HG03378 (cell line): Measurements from ENCODE around the gene JMJD1C.

ENCODE experiments used
- ATAC-seq: cut with Tn5 transposase; IDR thresholded peaks from one replicate; pipeline ENCODE4 v1.9.1; 2021; ENCODE audit warnings: mild to moderate bottlenecking, moderate library complexity; ENCODE audit not compliant: unreplicated experiment

The JMJD1C gene

GRCh38 chr10:63439607-63440006 is 26.2 kb downstream of the JMJD1C start:
- ATAC-seq: no peak

GRCh38 chr10:63438506-63439498 is 27.0 kb downstream of the JMJD1C start:
- no peak for ATAC-seq

- no peak for ATAC-seq
Observed at GRCh38 chr10:63437116-63437949, 28.4 kb downstream of the JMJD1C start.

GRCh38 chr10:63436225-63436624 is 29.6 kb downstream of the JMJD1C start:
- ATAC-seq: no peak

GRCh38 chr10:63434866-63435854 is 30.6 kb downstream of the JMJD1C start:
- no peak for ATAC-seq

GRCh38 chr10:63431962-63432797 is 33.6 kb downstream of the JMJD1C start:
- ATAC-seq: peak; percentile 70

- ATAC-seq: no peak
Observed at GRCh38 chr10:63430999-63431356, 34.8 kb downstream of the JMJD1C start.

- ATAC-seq: no peak
Observed at GRCh38 chr10:63430091-63430998, 35.4 kb downstream of the JMJD1C start.

- no peak for ATAC-seq
Observed at GRCh38 chr10:63429281-63429680, 36.5 kb downstream of the JMJD1C start.

GRCh38 chr10:63427013-63427412 is 38.8 kb downstream of the JMJD1C start:
- ATAC-seq: no peak

GRCh38 chr10:63425512-63425911 is 40.3 kb downstream of the JMJD1C start:
- ATAC-seq: no peak

GRCh38 chr10:63424576-63424975 is 41.2 kb downstream of the JMJD1C start:
- ATAC-seq: no peak

- no peak for ATAC-seq
Observed at GRCh38 chr10:63423494-63423893, 42.3 kb downstream of the JMJD1C start.

- ATAC-seq: peak; percentile 98
Observed at GRCh38 chr10:63421591-63421990, 44.2 kb downstream of the JMJD1C start.

- ATAC-seq: no peak
Observed at GRCh38 chr10:63416376-63416775, 49.4 kb downstream of the JMJD1C start.

GRCh38 chr10:63415640-63416244 is 50.0 kb downstream of the JMJD1C start:
- no peak for ATAC-seq

GRCh38 chr10:63414481-63415260 is 51.1 kb downstream of the JMJD1C start:
- ATAC-seq: no peak
